NT2/D1 (cell line): ENCODE data around the gene CAMK2G.

Source experiments
- DNase-seq: peaks from one replicate; pipeline ENCODE4 v3.0.0-alpha.2; 2011; ENCODE audit warnings: low read depth, low spot score
- H3K27me3 ChIP-seq: 2 replicates; pipeline ENCODE4 v1.6.0; 2011; ENCODE audit warnings: mild to moderate bottlenecking; ENCODE audit not compliant: insufficient read length, insufficient read depth
- H3K36me3 ChIP-seq: 2 replicates; pipeline ENCODE4 v1.6.1; 2011; ENCODE audit warnings: mild to moderate bottlenecking, low read length, mixed read lengths; ENCODE audit not compliant: insufficient read depth, insufficient read length
- H3K4me1 ChIP-seq: 2 replicates; pipeline ENCODE4 v1.5.1; 2011; ENCODE audit not compliant: insufficient read depth, insufficient read length
- H3K4me3 ChIP-seq: 2 replicates; pipeline ENCODE4 v1.5.1; 2011; ENCODE audit warnings: low read depth; ENCODE audit not compliant: insufficient read length
- H3K9ac ChIP-seq: 2 replicates; pipeline ENCODE4 v1.6.0; 2011; ENCODE audit warnings: low read depth; ENCODE audit not compliant: insufficient read length
- H3K9me3 ChIP-seq: 2 replicates; pipeline ENCODE4 v1.5.1; 2011; ENCODE audit warnings: mild to moderate bottlenecking, low read length; ENCODE audit not compliant: insufficient read depth
- SUZ12 ChIP-seq: IDR thresholded peaks from 2 replicates; pipeline ENCODE4 v1.6.1; 2011; ENCODE audit not compliant: insufficient read length, insufficient read depth; ENCODE audit errors: extremely low read depth
- YY1 ChIP-seq: IDR thresholded peaks from 2 replicates; pipeline ENCODE4 v1.6.1; 2011; ENCODE audit not compliant: insufficient read length, insufficient read depth
- ZNF274 ChIP-seq: IDR thresholded peaks from 2 replicates; pipeline ENCODE4 v1.6.1; 2011; ENCODE audit warnings: mild to moderate bottlenecking, low read depth, low read length

The CAMK2G gene

DNA sequence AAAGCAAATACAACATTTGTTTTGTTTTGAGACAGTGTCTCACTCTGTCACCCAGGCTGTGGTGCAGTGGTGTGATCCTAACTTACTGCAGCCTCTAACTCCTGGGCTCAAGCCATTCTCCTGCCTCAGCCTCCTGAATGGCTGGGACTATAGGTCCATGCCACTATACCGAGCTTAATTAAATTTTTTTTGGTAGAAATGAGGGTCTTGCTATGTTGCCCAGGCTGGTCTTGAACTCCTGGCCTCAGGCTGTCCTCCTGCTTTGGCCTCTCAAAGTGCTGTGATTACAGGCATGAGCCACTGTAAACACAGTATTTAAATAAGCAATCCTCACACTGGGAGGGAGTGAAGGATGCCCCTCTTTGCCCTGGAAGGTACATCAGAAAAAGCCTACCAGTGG, 4.0 kb upstream of the CAMK2G start:
- no peaks in the 10 kb centered on the region for H3K9me3 ChIP-seq

DNA sequence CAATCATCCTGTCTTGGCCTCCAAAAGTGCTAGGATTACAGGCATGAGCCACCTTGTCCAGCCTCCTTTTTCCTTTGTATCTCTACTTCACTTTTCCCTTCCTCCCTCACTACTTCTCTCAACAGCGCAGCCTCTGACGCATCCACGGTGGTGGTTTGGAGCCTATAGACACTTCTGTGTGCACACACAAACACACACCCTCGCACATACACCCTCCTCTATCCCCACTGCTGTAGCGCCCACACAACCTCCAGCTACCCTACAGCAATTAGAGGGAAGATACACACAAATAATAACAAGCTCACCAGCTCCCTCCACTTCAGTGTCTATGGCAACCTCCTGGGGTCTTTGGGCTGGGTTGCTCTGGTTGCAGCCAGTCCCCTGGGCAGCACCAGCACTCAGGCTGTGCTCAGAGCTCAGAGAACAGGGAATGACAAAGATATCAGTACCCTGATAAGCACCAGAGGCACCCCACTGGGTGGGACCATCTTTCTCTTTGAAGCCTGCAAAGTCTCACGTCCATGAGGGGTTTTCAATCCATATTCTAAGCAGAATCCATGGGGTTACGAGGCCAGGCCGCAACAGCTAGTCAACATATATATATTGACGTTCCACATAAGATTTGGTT, 3.3 kb upstream of the CAMK2G start:
- no peaks in the 10 kb centered on the region for H3K9me3 ChIP-seq
- no peak overlapping the region for H3K9ac ChIP-seq
- no peaks in the 10 kb centered on the region for H3K27me3 ChIP-seq
- H3K4me3 ChIP-seq = no peak overlapping the region
- no peak for TF ChIP-seq YY1
- peaks cover 7% of the 10 kb centered on the region for H3K36me3 ChIP-seq
- no peak for DNase-seq
- H3K4me1 ChIP-seq = peaks cover 14% of the 10 kb centered on the region

More for the DNA sequence above, 4.0 kb upstream of the CAMK2G start:
- H3K4me3 ChIP-seq = no peak overlapping the region
- H3K9ac ChIP-seq = no peak overlapping the region
- H3K4me1 ChIP-seq = peaks cover 8% of the 10 kb centered on the region
- H3K27me3 ChIP-seq = no peaks in the 10 kb centered on the region
- DNase-seq = no peak
- TF ChIP-seq SUZ12 = no peak
- no peak for TF ChIP-seq ZNF274
- no peak for TF ChIP-seq YY1
- H3K36me3 ChIP-seq = no peaks in the 10 kb centered on the region

DNA sequence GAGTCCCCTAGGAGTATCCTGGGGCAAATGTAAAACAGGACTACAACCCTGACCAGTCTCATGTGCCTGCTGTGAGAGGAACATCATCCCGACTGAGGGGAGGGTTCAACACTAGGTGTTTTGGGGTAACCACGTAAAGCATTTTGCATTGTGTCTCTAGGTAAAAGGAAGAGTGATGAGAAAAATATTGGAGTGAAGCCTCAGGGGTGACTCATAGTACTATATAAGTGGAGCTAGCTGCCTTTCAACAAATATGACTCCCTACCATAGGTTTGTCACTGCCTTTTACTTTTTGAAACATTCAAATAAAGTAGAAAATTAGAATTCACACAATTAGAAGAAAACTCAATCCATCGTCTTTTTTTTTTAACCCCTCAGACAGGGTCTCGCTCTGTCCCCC, 2.6 kb upstream of the CAMK2G start:
- H3K36me3 ChIP-seq = peaks cover 13% of the 10 kb centered on the region
- H3K9me3 ChIP-seq = no peaks in the 10 kb centered on the region
- H3K4me1 ChIP-seq = peaks cover 14% of the 10 kb centered on the region
- no peak overlapping the region for H3K9ac ChIP-seq
- H3K4me3 ChIP-seq = no peak overlapping the region
- no peak for TF ChIP-seq SUZ12
- TF ChIP-seq YY1 = no peak
- TF ChIP-seq ZNF274 = no peak
- DNase-seq = no peak
- H3K27me3 ChIP-seq = no peaks in the 10 kb centered on the region

DNA sequence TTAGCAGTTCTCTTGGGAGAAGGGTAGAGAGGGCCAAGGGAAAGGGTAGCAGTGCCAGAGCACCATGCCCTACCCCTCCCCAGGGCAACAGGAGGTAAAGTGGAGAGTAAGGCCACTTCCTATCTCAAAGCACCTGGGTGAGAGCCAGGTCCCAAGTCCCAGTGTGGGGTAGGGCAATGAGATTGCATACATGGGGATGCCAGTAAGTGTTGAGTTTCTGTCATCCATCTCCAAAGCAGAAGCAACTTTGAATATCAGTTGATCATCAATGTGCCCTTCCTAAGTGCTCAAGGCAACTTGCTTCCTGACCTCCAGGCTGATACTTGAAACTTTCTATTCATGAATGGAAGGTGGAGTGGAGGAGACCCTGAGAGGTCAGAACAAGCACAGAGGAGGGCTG, 2.2 kb upstream of the CAMK2G start:
- Histone ChIP-seq H3K36me3 (peaks cover 17% of the 10 kb centered on the region), H3K9ac (no peak overlapping the region), H3K27me3 (no peaks in the 10 kb centered on the region), H3K9me3 (no peaks in the 10 kb centered on the region), H3K4me1 (peaks cover 14% of the 10 kb centered on the region), H3K4me3 (no peak overlapping the region)
- no peak for DNase-seq
- no peak for TF ChIP-seq YY1

DNA sequence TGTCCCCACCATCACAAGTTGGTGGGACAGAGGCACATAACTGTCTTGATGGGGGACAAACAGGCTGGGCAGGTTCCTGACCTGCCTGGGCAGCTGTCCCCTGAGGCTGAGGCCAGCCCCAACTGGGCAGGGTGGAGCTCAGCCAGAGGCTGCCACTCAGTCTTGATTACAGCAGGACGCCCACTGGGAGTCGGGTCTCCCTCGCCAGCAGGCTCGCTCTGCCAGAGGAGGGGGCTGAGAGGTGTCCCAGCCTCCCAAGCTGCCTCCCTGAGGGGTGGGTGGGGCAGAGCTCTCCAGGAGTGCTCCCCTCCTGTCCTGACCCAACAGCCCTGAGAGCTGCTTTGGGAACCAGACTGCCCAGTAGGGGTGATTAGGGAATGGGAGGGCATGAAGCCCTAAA, 1.8 kb upstream of the CAMK2G start:
- H3K9me3 ChIP-seq = no peaks in the 10 kb centered on the region
- H3K9ac ChIP-seq = no peak overlapping the region
- peaks cover 21% of the 10 kb centered on the region for H3K36me3 ChIP-seq
- no peak for TF ChIP-seq YY1
- TF ChIP-seq SUZ12 = no peak
- TF ChIP-seq ZNF274 = no peak
- no peak overlapping the region for H3K4me3 ChIP-seq
- peaks cover 14% of the 10 kb centered on the region for H3K4me1 ChIP-seq
- no peaks in the 10 kb centered on the region for H3K27me3 ChIP-seq
- no peak for DNase-seq

DNA sequence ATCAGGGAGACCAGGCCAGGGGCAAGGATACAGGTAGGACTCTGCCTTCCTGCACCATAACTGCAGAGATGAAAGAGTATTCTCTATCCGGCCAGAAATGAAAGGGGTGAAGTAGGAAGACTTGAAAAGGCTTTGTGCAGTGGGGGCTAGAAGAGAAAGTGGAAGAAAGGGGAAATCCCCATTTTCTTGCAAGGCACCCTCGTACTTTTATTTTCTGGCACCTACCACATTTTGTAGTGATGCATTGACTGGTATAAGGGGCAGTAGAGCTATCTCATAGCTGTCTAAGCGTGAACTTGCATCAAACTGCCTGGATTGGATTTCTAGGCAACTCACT, 752 bp upstream of the CAMK2G start:
- H3K36me3 ChIP-seq = peaks cover 32% of the 10 kb centered on the region
- no peak for DNase-seq
- H3K9me3 ChIP-seq = no peaks in the 10 kb centered on the region
- H3K27me3 ChIP-seq = no peaks in the 10 kb centered on the region
- TF ChIP-seq YY1 (no peak), ZNF274 (no peak), SUZ12 (no peak)
- H3K9ac ChIP-seq = no peak overlapping the region
- no peak overlapping the region for H3K4me3 ChIP-seq
- peaks cover 14% of the 10 kb centered on the region for H3K4me1 ChIP-seq

DNA sequence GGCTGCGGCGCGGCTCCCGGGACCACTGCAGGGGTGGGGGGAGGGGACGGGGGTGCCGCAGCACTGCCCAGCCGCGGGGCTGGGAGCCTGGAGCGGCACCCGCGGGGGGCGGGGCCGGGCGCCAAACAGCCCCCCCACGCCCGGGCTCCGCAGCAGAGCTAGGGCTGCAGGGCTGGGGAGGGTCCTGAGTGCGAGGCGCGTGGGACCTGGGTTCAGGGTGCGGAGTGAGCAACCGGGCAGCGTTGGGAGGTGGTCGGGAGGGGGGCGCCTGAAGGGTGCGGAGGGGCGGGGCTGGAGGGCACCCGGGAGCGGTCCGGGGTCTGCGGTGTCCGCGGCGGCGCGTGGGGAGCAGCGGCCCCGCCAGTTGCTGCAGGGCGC, 528 bp downstream of the CAMK2G start:
- Histone ChIP-seq H3K9me3 (no peaks in the 10 kb centered on the region), H3K9ac (peak overlapping the region; percentile 64), H3K4me3 (peak overlapping the region; percentile 39), H3K4me1 (peaks cover 14% of the 10 kb centered on the region), H3K27me3 (no peaks in the 10 kb centered on the region), H3K36me3 (peaks cover 41% of the 10 kb centered on the region)
- no peak for DNase-seq
- no peak for TF ChIP-seq SUZ12
- no peak for TF ChIP-seq ZNF274
- no peak for TF ChIP-seq YY1

DNA sequence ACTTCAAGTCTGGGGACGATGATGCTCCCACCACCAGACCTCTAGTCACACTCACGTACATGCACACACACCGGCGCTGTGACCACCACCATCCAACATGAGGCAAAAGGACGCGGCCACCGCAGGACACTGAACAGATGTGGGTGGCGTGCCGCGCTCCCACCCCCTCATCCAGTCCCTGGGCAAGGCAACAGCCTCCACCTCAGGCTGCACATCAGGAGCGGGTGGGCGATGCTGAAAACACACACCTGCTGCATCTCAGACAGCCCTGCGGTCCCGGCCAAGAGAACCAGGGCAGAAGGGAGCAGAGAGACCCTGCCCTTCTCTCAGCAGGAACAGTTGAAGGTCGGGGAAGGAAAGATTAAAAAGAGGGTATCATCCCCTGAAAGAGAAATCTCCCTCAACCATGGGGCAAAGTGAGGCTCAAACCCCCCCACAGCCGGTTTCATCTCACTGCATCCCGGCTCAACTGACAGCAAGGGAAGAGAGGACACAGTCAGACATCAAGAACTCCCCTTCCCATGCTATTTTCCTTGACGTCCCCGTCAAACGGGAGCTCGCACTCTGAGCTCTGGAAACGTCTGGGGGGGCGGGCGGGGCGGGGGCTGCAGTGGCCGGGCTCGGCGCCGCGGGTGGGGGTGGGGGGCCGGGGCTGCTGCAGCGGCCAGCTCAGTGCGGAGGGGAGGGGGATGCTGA, 1.1 kb downstream of the CAMK2G start:
- Histone ChIP-seq H3K9ac (peak overlapping the region; percentile 56), H3K27me3 (no peaks in the 10 kb centered on the region), H3K4me1 (peaks cover 14% of the 10 kb centered on the region), H3K4me3 (peak overlapping the region; percentile 16), H3K36me3 (peaks cover 46% of the 10 kb centered on the region), H3K9me3 (no peaks in the 10 kb centered on the region)
- DNase-seq = no peak
- TF ChIP-seq YY1 (no peak), ZNF274 (no peak), SUZ12 (no peak)
